Measurements from ENCODE around the gene FKBP5.

GRCh38 chr6:35669451-35670045 lies 19.2 kb downstream of the FKBP5 start:
- TF ChIP-seq POLR2A (IDR thresholded peaks at IDR 0.05) (no peak), CTCF (IDR thresholded peaks at IDR 0.05) (no peak), EP300 (IDR thresholded peaks at IDR 0.05) (no peak)

Data from ovary (tissue), 3 donors.